ENCODE results near the gene GPR21.

Gene GPR21

DNA sequence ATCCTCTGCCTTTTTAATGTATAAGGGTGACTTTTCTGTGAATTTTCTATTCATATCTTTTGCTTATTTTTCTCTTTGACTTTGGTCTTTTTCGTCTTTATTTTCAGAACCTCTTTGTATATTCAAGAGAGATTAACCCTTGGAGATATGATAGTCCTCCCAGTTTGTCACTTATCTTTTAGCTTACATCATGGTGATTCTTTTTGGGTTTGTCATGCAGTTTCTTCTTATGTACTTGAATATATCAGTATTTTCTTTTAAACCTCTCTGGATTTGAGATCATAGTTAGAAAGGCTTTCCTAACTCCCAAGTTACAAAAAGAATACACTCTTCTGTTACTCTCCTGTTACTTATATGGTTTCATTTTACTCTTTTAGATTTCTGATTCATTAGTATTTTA is 27.5 kb upstream of the GPR21 start:
- Histone ChIP-seq H3K27ac (ENCODE audit: low read depth, low read length, severe bottlenecking) (no peak overlapping the region), H3K4me1 (ENCODE audit: control insufficient read depth, insufficient read depth, low read length, poor library complexity, severe bottlenecking) (peaks cover 4% of the 10 kb centered on the region), H3K36me3 (ENCODE audit: control insufficient read depth, insufficient read depth, low read length) (peaks cover 34% of the 10 kb centered on the region), H3K4me3 (ENCODE audit: extremely low read depth, insufficient read depth, low read length, poor library complexity, severe bottlenecking) (no peak overlapping the region), H3K9me3 (ENCODE audit: control insufficient read depth, low read length) (no peaks in the 10 kb centered on the region)
- no CpG with 5 or more reads among the region's 1 CpG for WGBS, 2 experiments (ENCODE audit: insufficient coverage in 2 of 2)

- peaks cover 46% of the 10 kb centered on the region for H3K36me3 ChIP-seq (ENCODE audit: control insufficient read depth, insufficient read depth, low read length)
- no peak overlapping the region for H3K27ac ChIP-seq (ENCODE audit: low read depth, low read length, severe bottlenecking)
- peaks cover 4% of the 10 kb centered on the region for H3K4me1 ChIP-seq (ENCODE audit: control insufficient read depth, insufficient read depth, low read length, poor library complexity, severe bottlenecking)
- 50 to 92% methylated on average over 2 of the region's 5 CpGs for WGBS, 2 experiments (ENCODE audit: insufficient coverage in 2 of 2)
- no peaks in the 10 kb centered on the region for H3K9me3 ChIP-seq (ENCODE audit: control insufficient read depth, low read length)
- H3K4me3 ChIP-seq (ENCODE audit: extremely low read depth, insufficient read depth, low read length, poor library complexity, severe bottlenecking) = no peak overlapping the region
Measured at GRCh38 chr9:123007269-123007668, 26.2 kb upstream of the GPR21 start.

DNA sequence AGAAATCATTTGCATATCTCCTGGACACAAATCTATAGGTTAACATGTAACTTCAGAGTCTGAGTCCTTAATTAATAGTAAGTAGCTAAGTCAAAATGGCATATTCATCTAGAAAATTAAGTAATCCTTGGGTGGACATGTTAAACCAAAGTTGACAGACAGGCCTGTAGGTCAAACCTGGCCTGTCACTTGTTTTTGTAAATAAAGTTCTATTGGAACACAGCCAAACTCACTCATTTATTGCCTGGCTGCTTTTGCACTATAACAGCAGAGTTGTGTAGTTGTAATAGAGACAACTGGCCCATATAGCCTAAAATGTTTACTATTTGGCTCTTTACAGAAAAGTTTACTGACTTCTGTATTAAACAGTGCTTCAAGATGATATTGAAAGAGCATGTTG is 24.6 kb upstream of the GPR21 start:
- Histone ChIP-seq H3K27ac (ENCODE audit: low read depth, low read length, severe bottlenecking) (no peak overlapping the region), H3K4me3 (ENCODE audit: extremely low read depth, insufficient read depth, low read length, poor library complexity, severe bottlenecking) (no peak overlapping the region), H3K4me1 (ENCODE audit: control insufficient read depth, insufficient read depth, low read length, poor library complexity, severe bottlenecking) (peaks cover 4% of the 10 kb centered on the region), H3K9me3 (ENCODE audit: control insufficient read depth, low read length) (no peaks in the 10 kb centered on the region), H3K36me3 (ENCODE audit: control insufficient read depth, insufficient read depth, low read length) (peaks cover 60% of the 10 kb centered on the region)

DNA sequence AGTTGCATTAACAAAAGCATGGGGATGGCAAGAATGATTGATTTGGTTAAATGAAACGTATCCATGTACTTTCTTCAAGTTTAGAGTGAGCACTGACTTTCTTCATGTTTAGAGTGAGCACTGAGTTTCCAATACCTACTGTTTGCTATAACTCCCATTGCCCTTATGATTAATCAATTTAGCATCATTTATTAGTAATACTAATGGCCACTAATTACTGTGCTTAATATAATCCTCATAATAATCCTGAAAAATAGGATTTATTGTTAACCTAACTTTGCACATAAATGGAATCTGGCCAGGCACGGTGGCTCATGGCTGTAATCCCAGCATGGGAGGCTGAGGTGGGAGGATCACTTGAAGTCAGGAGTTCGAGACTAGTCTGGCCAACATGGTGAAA is 22.1 kb upstream of the GPR21 start:
- no peaks in the 10 kb centered on the region for H3K4me1 ChIP-seq (ENCODE audit: control insufficient read depth, insufficient read depth, low read length, poor library complexity, severe bottlenecking)
- no peak overlapping the region for H3K27ac ChIP-seq (ENCODE audit: low read depth, low read length, severe bottlenecking)
- H3K9me3 ChIP-seq (ENCODE audit: control insufficient read depth, low read length) = no peaks in the 10 kb centered on the region
- H3K4me3 ChIP-seq (ENCODE audit: extremely low read depth, insufficient read depth, low read length, poor library complexity, severe bottlenecking) = no peak overlapping the region
- 90 to 94% methylated on average over 2 to 3 of the region's 3 CpGs for WGBS, 2 experiments (ENCODE audit: insufficient coverage in 2 of 2)
- H3K36me3 ChIP-seq (ENCODE audit: control insufficient read depth, insufficient read depth, low read length) = peaks cover 64% of the 10 kb centered on the region

- Histone ChIP-seq H3K4me3 (ENCODE audit: extremely low read depth, insufficient read depth, low read length, poor library complexity, severe bottlenecking) (no peak overlapping the region), H3K36me3 (ENCODE audit: control insufficient read depth, insufficient read depth, low read length) (peaks cover 63% of the 10 kb centered on the region), H3K4me1 (ENCODE audit: control insufficient read depth, insufficient read depth, low read length, poor library complexity, severe bottlenecking) (no peaks in the 10 kb centered on the region), H3K9me3 (ENCODE audit: control insufficient read depth, low read length) (no peaks in the 10 kb centered on the region), H3K27ac (ENCODE audit: low read depth, low read length, severe bottlenecking) (no peak overlapping the region)
- 80% methylated on average over 1 of the region's 3 CpGs; no CpG with 5 or more reads in 1 of the 2 experiments for WGBS, 2 experiments (ENCODE audit: insufficient coverage in 2 of 2)
Measured at GRCh38 chr9:123011878-123012528, 21.5 kb upstream of the GPR21 start.

- WGBS, 2 experiments (ENCODE audit: insufficient coverage in 2 of 2) = no CpG with 5 or more reads among the region's 1 CpG
- Histone ChIP-seq H3K9me3 (ENCODE audit: control insufficient read depth, low read length) (no peaks in the 10 kb centered on the region), H3K27ac (ENCODE audit: low read depth, low read length, severe bottlenecking) (no peak overlapping the region), H3K4me1 (ENCODE audit: control insufficient read depth, insufficient read depth, low read length, poor library complexity, severe bottlenecking) (no peaks in the 10 kb centered on the region), H3K4me3 (ENCODE audit: extremely low read depth, insufficient read depth, low read length, poor library complexity, severe bottlenecking) (no peak overlapping the region), H3K36me3 (ENCODE audit: control insufficient read depth, insufficient read depth, low read length) (peaks cover 58% of the 10 kb centered on the region)
Measured at GRCh38 chr9:123016631-123017030, 16.8 kb upstream of the GPR21 start.

DNA sequence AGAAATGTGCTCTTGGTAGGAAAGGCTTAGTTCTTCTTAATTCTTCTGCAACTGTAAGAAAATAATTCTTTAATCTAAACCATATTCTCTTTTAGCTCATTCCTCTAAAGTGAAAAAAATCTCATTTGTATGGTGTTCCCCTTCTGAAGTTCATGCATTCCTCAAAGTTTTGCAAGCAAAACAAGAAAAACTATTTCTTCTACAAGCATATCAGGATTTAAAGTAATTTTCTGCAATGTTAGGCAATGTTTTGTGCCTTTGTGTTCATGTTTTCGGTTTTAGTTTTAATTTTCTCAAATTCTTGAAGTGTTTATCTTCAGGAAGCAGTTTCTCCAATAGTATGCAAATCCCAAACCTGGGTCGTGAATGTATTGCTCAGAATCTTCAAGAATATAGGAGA is 12.7 kb upstream of the GPR21 start:
- WGBS, 2 experiments (ENCODE audit: insufficient coverage in 2 of 2) = no CpG with 5 or more reads among the region's 2 CpGs
- Histone ChIP-seq H3K36me3 (ENCODE audit: control insufficient read depth, insufficient read depth, low read length) (peaks cover 52% of the 10 kb centered on the region), H3K27ac (ENCODE audit: low read depth, low read length, severe bottlenecking) (no peak overlapping the region), H3K4me3 (ENCODE audit: extremely low read depth, insufficient read depth, low read length, poor library complexity, severe bottlenecking) (no peak overlapping the region), H3K9me3 (ENCODE audit: control insufficient read depth, low read length) (no peaks in the 10 kb centered on the region), H3K4me1 (ENCODE audit: control insufficient read depth, insufficient read depth, low read length, poor library complexity, severe bottlenecking) (no peaks in the 10 kb centered on the region)

GRCh38 chr9:123026425-123026824 is 7.0 kb upstream of the GPR21 start:
- H3K36me3 ChIP-seq (ENCODE audit: control insufficient read depth, insufficient read depth, low read length) = peaks cover 31% of the 10 kb centered on the region
- H3K9me3 ChIP-seq (ENCODE audit: control insufficient read depth, low read length) = no peaks in the 10 kb centered on the region
- 100% methylated on average over 1 of the region's 1 CpG; no CpG with 5 or more reads in 1 of the 2 experiments for WGBS, 2 experiments (ENCODE audit: insufficient coverage in 2 of 2)
- H3K4me3 ChIP-seq (ENCODE audit: extremely low read depth, insufficient read depth, low read length, poor library complexity, severe bottlenecking) = no peak overlapping the region
- H3K4me1 ChIP-seq (ENCODE audit: control insufficient read depth, insufficient read depth, low read length, poor library complexity, severe bottlenecking) = no peaks in the 10 kb centered on the region
- H3K27ac ChIP-seq (ENCODE audit: low read depth, low read length, severe bottlenecking) = no peak overlapping the region

DNA sequence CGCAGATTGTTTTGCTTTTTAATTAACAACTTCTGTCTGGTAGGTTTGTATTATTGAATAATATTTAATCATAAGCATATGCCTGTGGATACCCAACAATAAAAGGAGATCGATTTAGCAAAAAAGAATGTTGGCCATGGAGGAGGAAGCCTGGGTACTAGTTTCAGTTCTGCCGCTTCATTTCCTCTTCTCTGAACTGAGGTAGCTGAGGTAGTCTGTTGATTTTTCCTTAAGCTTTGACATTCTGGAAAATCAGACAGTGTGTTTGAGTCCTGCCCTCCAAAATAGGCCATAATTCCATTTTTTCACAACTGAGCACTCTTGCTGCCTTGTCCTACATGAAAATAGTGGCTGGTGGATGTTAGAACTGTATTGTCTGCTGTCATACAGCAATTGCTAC is 6.0 kb upstream of the GPR21 start:
- Histone ChIP-seq H3K27ac (ENCODE audit: low read depth, low read length, severe bottlenecking) (no peak overlapping the region), H3K36me3 (ENCODE audit: control insufficient read depth, insufficient read depth, low read length) (peaks cover 24% of the 10 kb centered on the region), H3K9me3 (ENCODE audit: control insufficient read depth, low read length) (no peaks in the 10 kb centered on the region), H3K4me1 (ENCODE audit: control insufficient read depth, insufficient read depth, low read length, poor library complexity, severe bottlenecking) (no peaks in the 10 kb centered on the region), H3K4me3 (ENCODE audit: extremely low read depth, insufficient read depth, low read length, poor library complexity, severe bottlenecking) (no peak overlapping the region)
- WGBS, 2 experiments (ENCODE audit: insufficient coverage in 2 of 2) = 100% methylated on average over 1 of the region's 3 CpGs

DNA sequence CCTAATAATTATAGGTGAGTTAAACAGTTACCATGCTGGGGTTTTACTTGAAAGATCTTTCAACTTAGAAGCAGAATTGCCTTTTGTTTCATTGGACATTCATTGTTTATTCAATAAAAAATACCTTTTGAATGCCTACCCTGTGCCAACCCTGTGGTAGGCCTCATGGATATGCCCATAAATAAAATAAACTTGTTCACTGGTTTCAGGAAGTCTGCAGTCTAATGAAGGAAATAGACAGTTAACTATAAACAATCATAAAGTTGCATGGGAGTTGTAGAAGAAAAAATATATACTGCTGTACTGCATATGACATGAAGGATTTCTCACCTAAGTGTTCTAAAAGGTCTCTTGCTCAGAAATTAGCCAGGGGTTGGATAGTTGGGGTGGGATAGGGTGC is 5.3 kb upstream of the GPR21 start:
- Histone ChIP-seq H3K4me1 (ENCODE audit: control insufficient read depth, insufficient read depth, low read length, poor library complexity, severe bottlenecking) (peaks cover 2% of the 10 kb centered on the region), H3K9me3 (ENCODE audit: control insufficient read depth, low read length) (no peaks in the 10 kb centered on the region), H3K36me3 (ENCODE audit: control insufficient read depth, insufficient read depth, low read length) (peaks cover 18% of the 10 kb centered on the region), H3K4me3 (ENCODE audit: extremely low read depth, insufficient read depth, low read length, poor library complexity, severe bottlenecking) (no peak overlapping the region), H3K27ac (ENCODE audit: low read depth, low read length, severe bottlenecking) (no peak overlapping the region)

DNA sequence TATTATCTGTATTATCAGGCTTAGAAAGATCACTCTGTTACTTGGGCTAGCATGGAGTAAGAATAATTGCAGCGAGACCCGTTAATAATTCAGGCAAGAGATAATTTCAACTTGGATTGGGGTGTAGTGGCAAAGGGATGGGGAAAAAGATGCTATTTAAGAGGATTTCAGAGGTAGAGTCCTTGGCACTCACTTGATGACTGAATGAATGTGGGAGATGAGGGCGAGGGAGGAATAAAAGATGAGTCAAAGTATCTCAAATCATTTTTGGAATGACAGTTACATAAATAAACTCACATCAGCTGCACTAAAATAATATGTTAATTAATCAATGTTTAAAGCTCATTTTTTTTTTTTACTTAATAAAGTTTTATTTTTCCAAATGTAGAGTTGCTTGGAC is 4.5 kb upstream of the GPR21 start:
- peaks cover 10% of the 10 kb centered on the region for H3K4me1 ChIP-seq (ENCODE audit: control insufficient read depth, insufficient read depth, low read length, poor library complexity, severe bottlenecking)
- 87 to 95% methylated on average over 2 of the region's 3 CpGs for WGBS, 2 experiments (ENCODE audit: insufficient coverage in 2 of 2)
- H3K27ac ChIP-seq (ENCODE audit: low read depth, low read length, severe bottlenecking) = no peak overlapping the region
- no peaks in the 10 kb centered on the region for H3K9me3 ChIP-seq (ENCODE audit: control insufficient read depth, low read length)
- H3K36me3 ChIP-seq (ENCODE audit: control insufficient read depth, insufficient read depth, low read length) = peaks cover 13% of the 10 kb centered on the region
- no peak overlapping the region for H3K4me3 ChIP-seq (ENCODE audit: extremely low read depth, insufficient read depth, low read length, poor library complexity, severe bottlenecking)
